GM15510 (cell line): ENCODE measurements around the gene CABLES2.

Experiments used
- POLR2A ChIP-seq: IDR thresholded peaks from 3 replicates; pipeline ENCODE4 v1.6.1; 2011; ENCODE audit warnings: borderline replicate concordance; ENCODE audit not compliant: insufficient read length; ENCODE audit errors: extremely low read depth

CABLES2 gene

DNA sequence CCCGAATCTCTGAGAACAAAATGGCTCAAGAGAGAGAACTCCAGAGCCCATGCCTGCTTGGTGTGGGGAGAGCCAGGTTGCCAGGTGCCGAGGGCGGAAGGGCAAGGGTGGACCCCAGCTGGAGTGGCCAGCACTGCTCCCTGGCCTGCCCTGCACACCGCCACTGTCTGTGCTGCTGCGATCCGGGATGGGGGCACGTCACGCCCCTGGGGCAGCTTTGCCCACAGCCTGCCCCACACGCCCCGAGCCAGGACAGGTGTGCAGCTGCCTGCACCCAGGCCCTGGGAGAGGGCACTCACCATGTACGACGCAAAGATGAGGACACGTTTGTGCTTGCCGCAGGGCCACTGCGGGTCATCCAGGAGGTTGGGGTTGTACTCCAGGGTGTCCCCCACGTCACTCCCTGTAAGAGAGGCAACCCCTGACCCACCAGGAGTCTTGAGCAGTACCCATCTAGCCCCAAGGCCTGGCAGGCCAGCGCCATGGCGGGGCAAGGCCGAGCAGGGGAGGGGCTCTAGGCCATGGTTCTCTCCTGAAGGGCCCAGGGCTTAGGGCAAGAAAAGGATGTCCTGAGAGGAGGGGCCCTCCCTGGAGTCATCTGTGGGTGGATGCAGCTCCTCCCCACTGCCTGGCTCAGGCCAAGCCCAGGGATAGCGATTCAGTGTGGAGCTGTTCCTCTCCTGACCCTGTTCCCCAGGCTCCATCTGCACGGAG, 14.3 kb downstream of the CABLES2 start:
- no peak for TF ChIP-seq POLR2A

GRCh38 chr20:62392077-62392418, 15.0 kb downstream of the CABLES2 start:
- TF ChIP-seq POLR2A, result no peak

- TF ChIP-seq POLR2A, result no peak
These were observed 15.7 kb downstream of the CABLES2 start for GRCh38 chr20:62391165-62392076.

- TF ChIP-seq POLR2A, result peak; percentile 11
These were observed 16.5 kb downstream of the CABLES2 start for GRCh38 chr20:62390317-62391164.

DNA sequence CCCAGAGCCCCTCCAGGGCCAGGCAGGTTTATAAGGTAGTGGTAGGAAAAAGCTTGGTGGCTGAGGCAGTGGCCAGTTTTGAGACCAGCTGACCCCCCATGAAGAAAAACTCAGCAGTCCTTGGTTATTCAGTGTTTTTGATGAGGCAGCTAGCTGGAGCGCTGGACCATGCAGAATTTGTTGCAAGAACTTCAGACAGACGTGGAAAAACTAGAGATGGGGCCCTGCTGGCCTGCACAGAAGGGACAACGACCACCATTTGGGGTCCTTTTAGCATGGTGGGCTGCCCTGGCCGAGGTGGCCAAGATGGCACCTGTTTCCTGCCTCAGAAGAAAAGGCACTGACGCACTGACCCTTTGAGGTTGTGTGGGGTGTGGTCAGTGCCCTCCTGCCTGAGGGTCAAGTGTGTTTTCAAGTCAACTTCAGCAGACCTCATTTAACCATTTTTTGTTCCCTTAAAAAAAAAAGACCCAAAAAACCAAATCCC, 17.4 kb downstream of the CABLES2 start:
- TF ChIP-seq POLR2A, result no peak

DNA sequence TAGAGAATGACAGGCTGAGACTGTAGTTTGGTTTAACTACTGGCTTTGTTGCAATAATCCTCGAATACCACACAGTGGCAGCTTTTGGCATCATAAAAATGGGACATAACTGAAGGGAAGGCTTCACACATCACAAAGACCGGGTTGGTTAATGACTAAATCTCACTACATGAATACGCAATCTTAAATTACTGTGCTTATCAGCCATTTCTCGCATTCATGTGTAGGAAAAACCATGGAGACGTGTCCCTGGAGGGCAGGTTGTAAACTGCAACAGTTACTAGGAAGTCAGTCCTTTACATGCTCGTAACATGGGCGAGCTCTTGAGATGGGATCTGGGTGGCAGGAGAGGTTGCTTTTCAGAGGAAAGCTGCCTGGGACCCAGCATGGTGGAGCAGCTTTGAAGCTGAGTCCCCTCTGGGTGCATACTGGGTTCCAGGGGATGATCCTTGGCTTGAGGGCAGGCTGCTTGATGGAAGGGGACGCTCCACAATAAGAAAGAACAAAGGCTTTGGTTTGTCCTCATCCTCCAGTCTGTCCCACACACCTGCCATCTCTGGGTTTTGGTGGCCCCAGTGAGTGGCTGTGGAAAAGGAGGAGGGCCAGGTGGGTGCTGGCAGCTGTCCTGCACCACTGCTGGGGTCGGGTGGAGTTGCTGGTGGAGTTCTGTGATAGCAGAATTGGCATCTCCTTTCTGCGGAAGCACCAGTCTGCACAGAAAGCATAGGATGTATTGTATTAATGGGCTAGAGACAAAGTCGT, 18.1 kb downstream of the CABLES2 start:
- TF ChIP-seq POLR2A, result no peak

GRCh38 chr20:62387933-62388635, 19.0 kb downstream of the CABLES2 start:
- no peak for TF ChIP-seq POLR2A

GRCh38 chr20:62387219-62387913, 19.7 kb downstream of the CABLES2 start:
- no peak for TF ChIP-seq POLR2A

DNA sequence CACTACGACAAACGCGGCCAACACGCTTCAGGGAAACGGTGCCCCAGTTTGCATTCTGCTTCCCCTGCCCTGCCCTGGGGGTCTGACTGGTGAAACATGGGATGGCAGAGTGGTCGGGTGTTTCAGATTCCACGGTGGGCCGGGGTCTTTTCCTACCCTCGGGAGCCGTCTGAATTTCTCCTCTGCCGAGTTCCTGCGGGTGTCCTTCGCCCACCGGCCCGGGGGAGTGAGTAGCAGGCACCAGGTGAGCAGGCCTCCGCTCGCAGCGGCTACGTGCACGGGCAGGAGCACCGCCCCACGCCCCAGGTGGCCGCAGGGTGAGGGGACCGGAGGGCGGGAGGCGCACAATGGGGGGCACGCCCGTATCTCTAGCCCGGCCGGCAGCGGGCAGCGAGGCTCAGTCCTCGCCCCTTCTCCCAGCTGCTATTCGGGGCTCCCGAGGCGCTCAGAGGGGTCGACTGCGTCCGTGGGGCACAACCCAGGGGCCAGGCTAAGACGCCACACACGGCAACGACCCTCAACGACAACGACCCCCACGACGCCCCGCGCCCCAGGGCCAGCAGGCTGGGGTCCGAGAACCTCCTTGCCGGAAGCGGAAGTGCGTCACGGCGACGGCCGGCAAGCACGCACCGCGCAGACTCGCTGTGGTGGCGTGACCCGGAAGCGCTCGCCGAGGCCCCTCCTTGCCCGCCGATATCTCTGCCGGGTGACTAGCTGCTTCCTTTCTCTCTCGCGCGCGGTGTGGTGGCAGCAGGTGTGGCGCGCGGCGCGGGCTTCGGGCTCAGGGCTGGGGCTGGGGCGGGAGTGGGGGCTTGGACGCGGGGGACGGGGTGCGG, 20.5 kb downstream of the CABLES2 start, which contains the start of gene RPS21:
TSS of gene RPS21 (plus strand) at position 721 of the 836 bp plus-strand sequence. CDS start 236 bp downstream, outside the sequence.
- peak; percentile 95 for TF ChIP-seq POLR2A

- TF ChIP-seq POLR2A, result no peak
These were observed 24.5 kb downstream of the CABLES2 start for GRCh38 chr20:62382306-62383198.

DNA sequence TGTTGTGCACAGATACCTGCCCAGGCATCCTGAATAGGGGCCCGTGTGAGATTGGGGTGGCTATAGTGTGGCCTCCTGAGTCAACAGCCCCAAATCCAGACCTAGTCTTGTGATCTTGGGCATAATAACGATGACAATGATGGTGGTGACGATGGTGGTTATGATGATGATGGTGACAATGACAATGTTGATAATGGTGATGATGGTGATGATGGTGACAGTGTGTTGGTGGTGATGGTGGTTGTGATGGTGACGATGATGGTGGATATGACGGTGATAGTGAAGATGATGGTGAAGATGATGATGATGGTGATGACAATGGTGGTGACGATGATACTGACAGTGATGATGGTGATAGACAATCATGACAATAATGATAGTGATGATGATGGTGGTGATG, 25.2 kb downstream of the CABLES2 start:
- no peak for TF ChIP-seq POLR2A
